ENCODE data around the gene TSPYL6. TPM values are rescaled to one million over a fixed set of nuclear protein-coding genes. Genes with fewer than 3 reads are reported as not detected.

Gene TSPYL6
- total RNA-seq, 2 donors from 2014 or later = not detected

DNA sequence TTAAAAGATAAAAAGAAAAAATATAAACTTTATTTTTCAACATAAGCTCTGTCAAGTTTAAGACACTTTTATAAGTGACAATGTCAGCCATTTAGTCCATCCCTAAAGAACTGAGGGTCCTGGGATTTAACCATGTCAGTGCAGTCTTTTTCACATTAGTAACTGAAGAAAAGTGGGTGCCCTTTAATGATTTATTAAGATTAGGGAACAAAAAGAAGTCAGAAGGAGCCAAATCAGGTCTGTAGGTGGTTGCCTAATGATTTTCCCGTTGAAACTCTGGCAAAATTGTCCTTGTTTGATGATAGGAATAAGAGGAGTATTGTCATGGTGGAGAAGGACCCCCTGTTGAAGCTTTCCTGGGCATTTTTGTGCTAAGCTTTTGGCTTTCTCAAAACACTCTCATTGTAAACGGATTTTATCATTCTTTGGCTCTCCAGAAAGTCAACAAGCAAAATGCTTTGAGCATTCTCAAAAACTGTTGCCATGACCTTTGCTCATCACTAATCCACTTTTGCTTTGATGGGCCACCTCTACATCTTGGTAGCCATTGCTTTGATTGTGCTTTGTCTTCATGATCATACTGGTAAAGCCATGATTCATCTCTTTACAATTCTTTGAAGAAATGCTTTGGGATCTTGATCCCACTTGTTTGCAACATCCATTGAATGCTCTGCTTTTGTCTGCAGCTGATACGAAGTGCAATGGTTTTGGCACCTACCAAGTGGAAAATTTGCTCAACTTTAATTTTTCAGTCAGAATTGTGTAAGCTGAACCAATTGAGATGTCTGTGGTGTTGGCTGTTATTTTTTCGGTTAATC, 22.0 kb downstream of the TSPYL6 start:
- ATAC-seq (replicated peaks) = no peak
- Mint-ChIP-seq H3K27me3 (no peaks in the 10 kb centered on the region), H3K36me3 (ENCODE audit: low read depth) (no peaks in the 10 kb centered on the region), H3K27ac (no peak overlapping the region), H3K9me3 (peaks cover 16% of the 10 kb centered on the region), H3K4me3 (no peak overlapping the region), H3K4me1 (no peaks in the 10 kb centered on the region)

DNA sequence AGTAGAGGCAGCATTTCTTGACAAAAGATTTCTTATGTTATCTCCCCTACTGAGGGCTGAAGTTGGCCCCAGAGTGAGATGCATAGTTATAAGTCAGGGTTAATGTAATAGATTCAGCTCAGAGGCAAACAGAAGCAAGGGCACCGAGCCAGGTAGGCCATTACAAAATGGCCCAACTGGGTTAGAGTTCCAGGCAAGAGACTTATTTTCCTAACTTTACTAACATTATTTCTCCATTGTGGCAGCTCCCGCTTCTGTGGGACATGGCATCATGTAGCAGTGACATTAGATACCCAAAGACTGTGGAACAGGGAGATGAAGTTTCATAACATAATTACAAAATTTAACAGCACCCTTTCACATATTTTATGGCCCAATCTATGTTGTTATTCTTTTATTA, 27.1 kb downstream of the TSPYL6 start:
- H3K4me3 Mint-ChIP-seq = no peak overlapping the region
- H3K27me3 Mint-ChIP-seq = no peaks in the 10 kb centered on the region
- H3K9me3 Mint-ChIP-seq = peaks cover 9% of the 10 kb centered on the region
- H3K36me3 Mint-ChIP-seq (ENCODE audit: low read depth) = no peaks in the 10 kb centered on the region
- H3K27ac Mint-ChIP-seq = no peak overlapping the region
- H3K4me1 Mint-ChIP-seq = no peaks in the 10 kb centered on the region
- ATAC-seq (replicated peaks) = no peak

DNA sequence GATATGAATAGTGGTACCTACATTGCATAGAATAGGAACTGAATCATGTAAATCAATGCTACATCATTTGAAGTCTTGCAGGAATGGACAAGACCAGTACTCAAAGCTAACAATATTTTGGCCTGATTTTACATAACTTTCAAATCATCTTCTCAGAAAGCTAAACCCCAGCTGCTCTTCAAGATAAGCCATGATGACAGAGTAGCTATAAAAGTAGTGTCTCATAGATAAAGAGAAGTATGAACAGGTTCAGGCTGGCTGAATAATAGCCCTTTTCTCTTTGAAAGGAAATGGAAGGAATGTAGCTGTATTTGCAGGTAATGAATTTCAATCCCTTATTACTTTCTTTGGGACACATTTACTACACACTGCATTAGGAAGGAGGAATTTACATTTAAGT, 28.2 kb downstream of the TSPYL6 start:
- Mint-ChIP-seq H3K4me3 (no peak overlapping the region), H3K36me3 (ENCODE audit: low read depth) (no peaks in the 10 kb centered on the region), H3K27me3 (no peaks in the 10 kb centered on the region), H3K4me1 (no peaks in the 10 kb centered on the region), H3K27ac (no peak overlapping the region), H3K9me3 (peaks cover 9% of the 10 kb centered on the region)
- ATAC-seq (replicated peaks) = no peak

DNA sequence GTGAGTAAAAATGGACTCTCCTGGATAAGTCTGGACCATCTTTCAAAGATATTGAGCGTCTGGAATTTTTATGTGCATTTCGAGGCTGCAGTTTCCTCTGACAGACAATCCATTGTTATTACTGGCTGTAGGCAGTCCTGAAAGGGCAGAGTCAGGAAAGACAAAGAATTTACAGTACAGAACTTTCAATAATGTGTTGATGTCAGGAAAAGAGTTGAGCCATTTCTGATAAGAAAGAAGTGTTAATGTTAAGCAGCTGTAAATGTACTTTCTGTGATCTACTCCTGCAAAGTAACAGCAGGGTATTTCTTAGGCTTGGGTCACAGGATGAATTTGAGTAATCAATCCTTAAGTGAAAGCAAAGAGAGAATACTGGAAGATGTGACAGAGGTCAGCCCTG, 29.8 kb downstream of the TSPYL6 start:
- no peak for ATAC-seq (replicated peaks)
- Mint-ChIP-seq H3K9me3 (no peaks in the 10 kb centered on the region), H3K4me1 (no peaks in the 10 kb centered on the region)

DNA sequence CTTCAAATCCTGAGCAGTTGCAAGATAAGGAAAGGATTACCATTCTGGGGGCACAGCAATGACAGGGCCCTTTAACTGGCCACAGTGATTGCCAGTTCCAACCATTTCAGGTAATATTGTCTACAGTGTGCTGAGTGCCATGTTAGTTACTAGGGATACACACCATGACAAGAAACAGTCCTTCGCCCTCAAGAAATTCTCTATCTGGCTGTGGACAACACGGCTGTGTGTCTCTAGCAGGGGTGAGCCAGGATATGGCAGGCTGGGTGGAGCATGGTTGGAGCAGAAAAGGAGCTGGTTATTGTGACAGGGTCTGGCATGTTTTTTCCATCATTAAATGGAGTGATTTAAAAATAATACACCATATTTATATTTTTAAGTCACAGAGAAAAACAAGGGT, 31.0 kb downstream of the TSPYL6 start:
- no peak for ATAC-seq (replicated peaks)
- Mint-ChIP-seq H3K9me3 (no peaks in the 10 kb centered on the region), H3K4me1 (no peaks in the 10 kb centered on the region), H3K36me3 (ENCODE audit: low read depth) (no peaks in the 10 kb centered on the region), H3K27ac (no peak overlapping the region), H3K4me3 (no peak overlapping the region), H3K27me3 (no peaks in the 10 kb centered on the region)

More for the DNA sequence above, 29.8 kb downstream of the TSPYL6 start:
- H3K27ac Mint-ChIP-seq = no peak overlapping the region
- H3K27me3 Mint-ChIP-seq = no peaks in the 10 kb centered on the region
- no peaks in the 10 kb centered on the region for H3K36me3 Mint-ChIP-seq (ENCODE audit: low read depth)
- no peak overlapping the region for H3K4me3 Mint-ChIP-seq

DNA sequence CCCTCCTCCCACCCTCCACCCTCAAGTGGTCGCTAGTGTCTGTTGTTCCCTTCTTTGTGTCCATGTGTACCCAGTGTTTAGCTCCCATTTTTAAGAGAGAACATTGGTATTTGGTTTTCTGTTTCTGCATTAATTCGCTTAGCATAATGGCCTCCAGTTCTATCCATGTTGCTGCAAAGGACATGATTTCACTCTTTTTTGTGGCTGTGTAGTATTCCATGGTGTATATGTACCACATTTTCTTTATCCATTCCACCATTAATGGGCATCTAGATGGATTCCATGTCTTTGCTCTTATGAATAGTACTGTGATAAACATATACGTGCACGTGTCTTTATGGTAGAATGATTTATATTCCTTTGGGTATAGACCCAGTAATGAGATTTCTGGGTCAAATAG, 42.9 kb downstream of the TSPYL6 start:
- H3K36me3 Mint-ChIP-seq (ENCODE audit: low read depth) = peaks cover 7% of the 10 kb centered on the region
- peaks cover 12% of the 10 kb centered on the region for H3K9me3 Mint-ChIP-seq
- H3K27me3 Mint-ChIP-seq = no peaks in the 10 kb centered on the region
- H3K27ac Mint-ChIP-seq = no peak overlapping the region
- peaks cover 4% of the 10 kb centered on the region for H3K4me1 Mint-ChIP-seq
- H3K4me3 Mint-ChIP-seq = no peak overlapping the region
- no peak for ATAC-seq (replicated peaks)

DNA sequence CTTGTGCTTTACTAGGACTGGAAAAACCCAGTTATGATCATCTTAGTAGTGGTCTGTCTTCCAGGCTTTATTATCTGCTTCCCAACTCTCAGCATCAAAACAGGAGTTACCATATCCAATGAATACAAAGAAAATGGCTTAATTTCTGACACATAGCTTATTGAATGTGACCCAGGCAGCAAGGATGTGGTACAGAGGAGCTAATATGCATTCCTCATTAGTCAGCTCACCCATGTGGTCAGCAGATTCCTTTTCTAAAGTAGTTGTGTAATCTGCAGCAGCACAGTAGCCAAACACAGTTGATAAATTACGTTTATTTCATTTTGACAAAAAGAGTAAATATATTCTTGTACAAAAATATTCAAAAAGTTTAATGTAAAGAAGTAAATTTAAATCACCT, 43.6 kb downstream of the TSPYL6 start:
- Mint-ChIP-seq H3K27me3 (no peaks in the 10 kb centered on the region), H3K9me3 (peaks cover 12% of the 10 kb centered on the region), H3K27ac (no peak overlapping the region), H3K4me1 (peaks cover 4% of the 10 kb centered on the region), H3K36me3 (ENCODE audit: low read depth) (peaks cover 7% of the 10 kb centered on the region), H3K4me3 (no peak overlapping the region)
- no peak for ATAC-seq (replicated peaks)

DNA sequence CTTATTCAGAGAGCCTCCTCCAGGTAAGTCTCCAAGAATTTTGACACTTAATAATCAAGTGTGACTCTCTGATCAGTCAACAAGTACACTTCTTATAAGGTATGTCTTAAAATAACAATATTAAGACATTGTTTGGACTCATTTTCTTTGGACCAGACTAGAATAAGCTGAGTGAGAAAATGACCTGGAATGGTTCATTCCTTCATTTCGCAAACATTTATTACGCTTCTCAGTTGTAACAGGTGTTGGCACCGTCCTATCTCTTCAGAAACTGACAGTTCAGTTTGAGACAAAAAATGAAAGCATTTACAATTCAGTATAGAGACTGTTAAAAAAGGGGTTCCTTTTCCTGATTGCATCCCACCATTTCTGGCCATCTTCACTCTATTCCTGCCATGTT, 46.6 kb downstream of the TSPYL6 start:
- no peak for ATAC-seq (replicated peaks)
- H3K27ac Mint-ChIP-seq = no peak overlapping the region
- H3K27me3 Mint-ChIP-seq = no peaks in the 10 kb centered on the region
- H3K9me3 Mint-ChIP-seq = peaks cover 5% of the 10 kb centered on the region
- peaks cover 5% of the 10 kb centered on the region for H3K36me3 Mint-ChIP-seq (ENCODE audit: low read depth)
- H3K4me3 Mint-ChIP-seq = no peak overlapping the region
- H3K4me1 Mint-ChIP-seq = peaks cover 4% of the 10 kb centered on the region

DNA sequence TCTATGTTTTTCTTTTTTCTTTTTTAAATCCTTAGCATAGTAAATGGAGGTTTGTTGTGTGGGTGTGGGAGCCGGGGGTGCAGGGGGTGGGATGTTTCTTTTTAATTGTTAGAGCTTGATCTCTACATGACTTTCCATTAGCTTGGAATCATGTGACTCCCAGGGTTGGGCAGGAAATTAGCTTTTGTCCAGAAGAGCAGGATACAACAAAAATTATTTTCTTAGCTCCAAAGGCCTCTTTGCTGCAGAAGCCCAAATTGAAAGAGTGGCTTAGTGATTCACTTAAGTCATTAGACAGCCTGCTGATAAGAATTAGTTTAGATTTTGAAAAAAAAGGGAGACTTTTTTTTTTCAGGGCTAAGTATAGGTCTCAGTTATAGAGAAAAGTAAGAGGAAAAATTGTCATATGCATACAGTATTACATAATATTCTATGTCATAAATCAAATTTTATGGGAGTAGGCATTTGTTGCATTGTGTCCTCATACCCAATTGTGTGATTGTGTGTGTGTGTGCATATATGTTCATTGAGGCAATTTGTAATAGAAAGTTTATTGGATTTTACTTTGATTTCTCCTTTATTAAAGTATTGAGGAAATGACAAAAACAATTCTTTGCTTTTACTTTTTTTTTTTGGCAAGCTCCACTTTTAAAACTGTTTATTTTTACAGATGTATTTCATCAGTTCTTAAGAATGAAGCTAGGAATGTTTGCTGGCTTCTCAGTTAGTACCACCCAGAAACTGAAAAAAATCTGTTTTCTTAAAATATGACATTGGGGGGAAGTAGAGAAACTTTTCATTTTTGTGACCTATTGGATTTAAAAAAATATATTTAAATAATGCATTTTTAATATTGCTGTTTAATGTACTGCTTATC, 47.4 kb downstream of the TSPYL6 start:
- H3K36me3 Mint-ChIP-seq (ENCODE audit: low read depth) = no peaks in the 10 kb centered on the region
- H3K27me3 Mint-ChIP-seq = no peaks in the 10 kb centered on the region
- no peaks in the 10 kb centered on the region for H3K4me1 Mint-ChIP-seq
- no peak for ATAC-seq (replicated peaks)
- H3K27ac Mint-ChIP-seq = no peak overlapping the region
- no peak overlapping the region for H3K4me3 Mint-ChIP-seq
- H3K9me3 Mint-ChIP-seq = no peaks in the 10 kb centered on the region

DNA sequence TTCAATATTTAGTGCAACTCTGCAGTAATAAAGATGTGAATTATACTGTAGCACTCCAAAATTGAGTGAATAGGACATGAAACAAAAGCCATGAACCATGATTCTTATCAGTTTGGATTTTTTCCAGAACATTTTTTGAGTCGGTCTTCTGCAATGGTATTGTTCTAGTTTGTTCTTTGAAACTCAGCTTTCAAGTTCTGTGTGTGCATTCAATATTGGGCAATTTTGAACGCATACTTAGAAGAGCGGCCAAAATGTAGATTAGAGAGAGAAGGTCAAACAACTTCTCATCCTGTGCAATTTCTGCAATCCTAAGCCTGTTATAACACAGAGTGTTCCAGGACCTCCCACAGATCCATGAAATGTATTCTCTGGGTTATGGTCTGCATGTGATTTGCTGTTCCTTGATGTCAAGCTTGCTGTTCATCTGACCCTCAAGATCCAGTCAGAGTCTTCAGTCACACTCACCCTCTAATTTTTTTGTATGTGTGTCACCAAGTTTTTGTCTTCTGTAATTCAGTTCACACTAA, 48.3 kb downstream of the TSPYL6 start:
- Mint-ChIP-seq H3K36me3 (ENCODE audit: low read depth) (no peaks in the 10 kb centered on the region), H3K4me3 (no peak overlapping the region), H3K9me3 (no peaks in the 10 kb centered on the region), H3K4me1 (no peaks in the 10 kb centered on the region), H3K27ac (no peak overlapping the region), H3K27me3 (no peaks in the 10 kb centered on the region)
- ATAC-seq (replicated peaks) = no peak

DNA sequence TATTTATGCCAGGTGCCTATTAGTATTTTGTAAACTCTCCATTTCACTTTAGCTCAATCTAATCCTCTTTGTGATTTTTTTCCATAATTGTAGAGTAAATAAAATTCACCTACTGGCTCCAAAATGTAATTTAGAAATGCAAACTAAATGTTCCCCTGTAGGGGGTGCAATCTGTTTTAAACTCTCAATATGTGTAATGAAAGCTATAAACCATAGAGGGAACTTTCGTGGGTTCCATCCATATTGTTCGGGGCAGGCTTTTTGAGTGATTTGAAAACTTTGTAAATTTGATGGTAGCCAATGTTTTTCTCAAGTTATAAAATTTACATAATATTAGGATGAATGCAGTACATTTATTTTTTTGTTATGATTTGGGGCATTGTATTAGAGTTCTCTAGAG, 49.4 kb downstream of the TSPYL6 start:
- no peak for ATAC-seq (replicated peaks)
- Mint-ChIP-seq H3K4me3 (no peak overlapping the region), H3K4me1 (no peaks in the 10 kb centered on the region), H3K27me3 (no peaks in the 10 kb centered on the region), H3K36me3 (ENCODE audit: low read depth) (no peaks in the 10 kb centered on the region), H3K27ac (no peak overlapping the region), H3K9me3 (no peaks in the 10 kb centered on the region)

DNA sequence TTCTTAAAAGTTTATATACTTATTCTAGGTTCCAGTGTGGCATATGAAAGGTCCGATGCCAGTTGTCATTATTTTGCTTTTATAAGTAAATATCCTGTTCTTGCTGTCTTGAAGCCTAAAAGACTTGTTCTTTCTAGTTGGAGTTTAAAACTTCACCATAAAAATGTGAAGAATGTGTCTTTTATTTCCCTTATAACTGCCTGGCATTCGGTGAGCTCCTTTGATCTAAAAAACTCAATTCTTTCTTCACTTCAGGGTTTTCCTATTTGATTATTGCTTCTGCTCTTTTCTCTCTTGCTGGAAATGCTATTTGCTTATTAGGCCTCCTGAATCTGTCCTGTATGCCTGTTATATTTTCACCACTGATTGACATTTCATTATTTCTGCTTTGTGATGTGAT, 51.6 kb downstream of the TSPYL6 start:
- Mint-ChIP-seq H3K4me1 (no peaks in the 10 kb centered on the region), H3K36me3 (ENCODE audit: low read depth) (no peaks in the 10 kb centered on the region), H3K27ac (no peak overlapping the region), H3K4me3 (no peak overlapping the region), H3K9me3 (no peaks in the 10 kb centered on the region), H3K27me3 (no peaks in the 10 kb centered on the region)
- no peak for ATAC-seq (replicated peaks)

Measured in activated T-helper 17 cell treated with anti-CD3 and anti-CD28 coated beads, Interleukin-2, amount 50 U/mL, for 72 hours (primary cell).